Head of caudate nucleus (tissue), 42 donors: Measurements from ENCODE around the gene STARD4.
A peak's percentile ranks its signal among the peaks of the same experiment; 100 is the strongest.

ENCODE experiments used
- DNase-seq, 42 donors: peaks; one replicate each; pipeline versions ENCODE4 v3.0.0 to v3.0.0-alpha.2; 2020 to 2021; ENCODE audit warnings: mixed read lengths in 7 of 42
- intact Hi-C: fragments of 100-400 bp; cut with DNase I; formaldehyde crosslinking; loops from one replicate; pipeline ENCODE4 v1.15.0; 2022

Gene STARD4

DNA sequence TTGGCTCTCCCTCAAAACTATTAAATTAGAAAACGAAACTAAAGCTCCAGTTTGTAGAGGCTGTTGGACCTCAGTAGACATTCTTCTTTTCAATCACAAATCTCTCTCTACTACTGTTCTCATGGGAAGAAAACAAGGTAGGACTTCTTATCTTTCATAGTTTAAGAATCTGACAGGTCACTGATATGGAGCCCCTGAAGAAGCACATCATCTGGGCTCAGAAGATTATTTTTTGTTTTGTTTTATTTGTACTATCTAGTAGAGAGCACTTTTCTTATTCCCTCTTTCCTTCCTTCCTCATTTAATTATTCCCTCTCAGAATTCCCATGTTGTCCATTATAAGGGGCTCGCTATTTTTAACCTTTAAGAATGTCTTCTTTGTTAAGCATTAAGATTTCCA is 26.3 kb downstream of the STARD4 start:
- intact Hi-C loops = no loop called here
- DNase-seq = no peak

DNA sequence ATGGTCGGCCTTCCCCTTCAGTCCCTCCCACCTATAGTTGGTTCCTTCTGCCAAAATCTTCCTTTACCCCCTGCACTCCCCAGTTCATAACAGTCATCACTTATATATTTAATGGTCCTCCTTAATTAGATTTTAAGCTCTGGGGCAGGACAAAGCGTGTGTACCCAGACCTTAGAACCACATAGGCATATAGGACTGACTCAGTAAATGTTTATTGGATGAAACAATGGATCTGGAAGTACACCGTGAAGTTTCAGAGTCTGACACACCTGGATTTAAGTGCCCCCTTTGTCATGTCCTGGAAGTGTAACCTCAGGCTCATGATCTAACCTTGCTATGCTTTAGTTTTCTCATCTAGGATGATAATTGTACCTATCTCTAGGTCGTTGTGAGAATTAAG is 32.0 kb downstream of the STARD4 start:
- no peak for DNase-seq
- intact Hi-C loops = no loop called here

DNA sequence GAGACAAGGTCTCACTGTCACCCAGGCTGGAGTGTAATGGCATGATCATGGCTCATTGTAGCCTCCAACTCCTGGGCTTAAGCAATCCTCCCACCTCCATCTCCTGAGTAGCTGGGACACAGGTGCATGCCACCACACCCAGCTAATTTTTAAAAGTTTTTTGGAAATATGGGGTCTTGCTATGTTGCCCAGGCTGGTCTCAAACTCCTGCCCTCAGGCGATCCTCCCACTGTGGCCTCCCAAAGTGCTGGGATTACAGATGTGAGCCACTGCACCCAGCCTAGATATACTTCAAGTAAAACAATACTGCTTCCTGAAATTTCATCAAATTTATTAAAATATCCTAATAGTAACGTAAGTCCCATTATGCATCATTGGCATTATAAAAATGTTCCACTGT is 33.4 kb downstream of the STARD4 start:
- intact Hi-C loops = no loop called here
- DNase-seq = no peak

DNA sequence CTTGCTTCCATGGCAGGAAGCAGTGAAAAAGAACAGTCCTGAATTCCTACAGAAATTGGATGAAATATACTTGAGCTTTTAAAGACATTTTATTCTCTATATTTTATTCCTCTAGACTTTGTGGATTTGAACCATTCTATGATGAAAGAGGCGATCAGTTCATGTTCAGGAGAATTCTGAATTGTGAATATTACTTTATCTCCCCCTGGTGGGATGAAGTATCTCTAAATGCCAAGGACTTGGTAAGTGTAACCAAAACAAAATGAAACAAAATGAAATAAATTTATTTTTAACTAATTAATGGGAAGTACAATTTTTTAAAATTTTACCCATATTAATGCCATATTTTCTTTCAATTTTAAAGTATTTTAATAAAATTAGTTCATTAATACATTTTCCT is 34.1 kb downstream of the STARD4 start:
- no peak for DNase-seq
- intact Hi-C loops = no loop called here

DNA sequence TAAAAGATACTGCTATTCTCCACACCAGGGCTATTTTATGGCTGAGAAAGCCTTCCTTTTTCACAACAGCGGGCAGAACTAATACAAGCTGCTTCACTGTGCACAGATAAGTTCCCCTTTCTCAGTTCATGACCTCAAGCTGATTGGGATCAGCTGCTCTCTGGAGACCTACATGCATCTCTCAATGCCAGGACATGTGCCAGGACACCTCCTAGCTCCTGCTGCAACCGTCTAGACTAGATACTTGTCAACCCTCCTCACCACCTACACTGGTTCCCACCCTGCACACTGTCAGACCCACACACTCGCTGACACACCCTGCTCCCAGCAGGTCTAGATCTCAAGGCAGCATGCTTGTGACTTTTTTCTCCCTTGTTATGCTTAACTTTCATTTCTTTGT is 39.8 kb downstream of the STARD4 start:
- DNase-seq = peak in 41 of 42 donors; percentile 23 to 95 (median 73)

DNA sequence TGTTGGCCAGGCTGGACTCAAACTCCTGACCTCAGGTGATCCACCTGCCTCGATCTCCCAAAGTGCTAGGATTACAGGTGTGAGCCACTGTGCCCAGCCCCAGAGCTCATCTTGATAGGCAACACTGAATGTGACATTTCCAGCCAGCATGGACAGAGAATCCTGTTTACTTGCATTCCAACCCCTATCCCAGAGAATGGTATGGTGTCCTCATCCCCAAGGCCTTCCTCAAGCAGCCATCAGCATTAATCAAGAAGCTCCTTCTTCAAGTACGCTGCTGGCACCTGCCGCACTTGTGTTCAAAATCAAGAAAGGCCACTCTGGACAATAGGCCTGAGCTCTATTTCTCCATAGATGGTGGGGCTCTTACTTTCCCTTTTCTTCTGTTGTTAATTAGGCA is 40.2 kb downstream of the STARD4 start:
- intact Hi-C loops = no loop called here
- no peak for DNase-seq

More for the DNA sequence above, 39.8 kb downstream of the STARD4 start:
- intact Hi-C loops = no loop called here

DNA sequence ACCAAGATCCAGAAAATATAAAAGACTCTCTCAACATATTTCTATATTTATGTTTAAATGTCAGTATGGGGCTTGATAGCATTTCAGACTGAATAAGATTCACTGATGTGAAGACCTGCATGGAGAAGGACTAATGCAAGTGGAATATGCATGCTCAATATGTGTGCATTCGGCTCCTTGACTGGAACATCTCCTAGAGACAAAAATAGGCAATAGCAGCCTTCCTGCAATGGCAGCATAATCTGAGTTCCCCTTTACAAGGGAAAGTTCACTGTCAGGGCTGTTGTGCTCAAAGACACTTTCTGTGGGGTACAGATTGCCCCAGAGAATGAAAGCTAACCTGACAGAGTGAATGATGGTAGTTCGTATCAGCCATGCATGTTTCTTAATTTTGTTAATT is 42.4 kb downstream of the STARD4 start:
- DNase-seq = no peak
- intact Hi-C loops = no loop called here

DNA sequence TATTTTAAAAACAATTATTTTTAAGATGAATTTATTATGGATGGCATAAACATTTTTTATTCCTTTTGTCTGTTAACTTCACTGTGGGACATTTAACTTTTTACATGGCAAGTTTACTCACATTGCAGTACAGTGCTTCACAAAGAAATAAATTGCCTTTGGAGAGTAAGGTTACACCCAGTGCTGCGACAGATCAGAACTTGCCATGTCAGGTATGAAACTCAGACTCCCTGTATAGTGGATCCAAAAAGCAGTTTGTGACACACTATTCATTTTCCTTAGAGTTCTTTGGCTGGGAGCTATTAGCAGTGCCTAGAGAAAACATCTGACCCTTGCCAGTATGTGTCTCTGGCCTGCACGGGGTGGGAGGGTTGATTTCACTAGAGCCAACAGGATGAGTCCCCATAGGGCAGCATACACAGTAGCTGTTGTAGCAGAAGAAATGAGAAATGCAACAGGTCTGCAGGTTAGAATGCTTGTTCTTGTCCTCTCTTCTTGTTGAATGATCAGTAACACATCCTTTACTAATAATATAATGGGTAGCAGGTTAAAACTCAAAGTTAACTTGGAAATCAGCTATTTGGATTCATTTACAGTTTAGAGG is 42.9 kb downstream of the STARD4 start:
- no peak for DNase-seq
- intact Hi-C loops = no loop called here

DNA sequence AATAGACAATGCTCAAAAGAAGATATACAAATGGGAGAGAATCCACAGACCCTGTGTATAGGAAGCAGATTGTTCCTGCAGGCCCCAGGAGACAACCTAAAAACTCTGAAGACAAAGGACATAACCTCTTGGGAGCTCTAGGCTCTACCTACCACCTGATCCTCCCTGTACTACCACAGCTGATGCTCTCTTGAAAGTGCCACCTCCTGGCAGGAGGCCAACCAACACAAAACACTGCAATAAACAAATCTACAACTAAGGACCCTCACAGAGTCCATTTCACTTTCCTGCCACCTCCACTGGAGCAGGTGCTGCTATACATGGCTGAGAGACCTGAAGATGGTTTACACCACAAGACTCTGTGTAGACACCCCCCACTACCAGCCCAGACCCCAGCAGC is 49.0 kb downstream of the STARD4 start:
- DNase-seq = no peak
- intact Hi-C loops = no loop called here

DNA sequence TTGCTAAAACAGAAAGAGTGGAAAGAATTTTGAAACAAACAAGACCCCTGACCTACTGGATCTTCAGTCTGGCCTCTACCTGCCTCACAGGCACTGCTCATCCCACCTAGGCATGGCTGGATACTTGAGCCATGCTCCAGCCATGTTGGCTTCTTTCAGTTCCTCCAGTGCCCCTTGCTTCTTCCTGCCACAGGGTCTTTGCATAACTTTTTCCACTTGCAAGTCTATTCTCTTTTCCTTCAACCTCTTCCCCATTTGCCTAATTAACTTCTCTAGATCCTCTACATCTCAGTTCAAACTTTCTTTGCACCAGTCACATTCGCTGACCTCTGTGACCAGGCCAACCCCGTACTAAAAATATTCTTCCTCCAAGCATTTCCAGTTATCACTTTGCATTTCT is 50.4 kb downstream of the STARD4 start:
- no peak for DNase-seq
- intact Hi-C loops = no loop called here

DNA sequence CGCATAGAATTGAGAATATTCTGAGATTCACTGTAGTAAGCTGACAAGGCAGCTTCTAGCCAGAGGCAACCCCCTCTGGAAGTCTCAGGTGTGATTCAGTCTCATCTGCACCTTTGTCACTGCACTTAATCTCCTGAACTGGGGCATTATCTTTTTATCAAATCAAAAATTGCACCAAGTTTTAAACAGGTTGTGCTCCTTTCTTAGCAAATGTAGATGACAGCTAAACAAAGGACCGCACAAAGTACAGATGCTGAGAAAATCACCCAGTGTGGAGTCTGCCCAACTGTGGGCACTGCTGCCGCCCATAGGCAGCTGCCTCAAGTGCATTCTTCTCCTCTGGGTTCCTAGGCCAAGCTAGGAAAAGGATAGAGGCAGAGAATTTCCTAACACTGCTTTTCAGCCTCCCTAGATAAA is 51.1 kb downstream of the STARD4 start:
- DNase-seq = peak in 35 of 42 donors; percentile 29 to 78 (median 55)
- intact Hi-C loops = no loop called here

DNA sequence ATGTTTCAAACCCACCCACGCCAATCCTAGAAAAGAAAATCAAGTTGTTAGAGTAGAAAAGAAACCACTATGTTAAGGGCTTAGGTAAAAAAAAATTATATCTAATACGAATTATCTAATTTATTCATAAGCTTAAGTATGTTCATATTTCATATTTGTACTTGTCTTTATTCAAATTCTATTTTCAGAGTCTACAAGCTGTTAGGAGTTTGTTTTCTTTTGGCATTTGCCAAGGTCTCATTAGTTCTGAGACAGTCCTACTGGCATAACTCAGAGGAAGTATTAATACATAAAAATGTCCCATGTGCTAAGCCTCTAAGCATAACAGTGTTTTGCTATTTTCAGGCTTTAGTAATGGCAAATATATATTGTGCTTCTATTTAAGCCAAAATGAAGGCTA is 57.6 kb downstream of the STARD4 start:
- no peak for DNase-seq
- intact Hi-C loops = no loop called here

DNA sequence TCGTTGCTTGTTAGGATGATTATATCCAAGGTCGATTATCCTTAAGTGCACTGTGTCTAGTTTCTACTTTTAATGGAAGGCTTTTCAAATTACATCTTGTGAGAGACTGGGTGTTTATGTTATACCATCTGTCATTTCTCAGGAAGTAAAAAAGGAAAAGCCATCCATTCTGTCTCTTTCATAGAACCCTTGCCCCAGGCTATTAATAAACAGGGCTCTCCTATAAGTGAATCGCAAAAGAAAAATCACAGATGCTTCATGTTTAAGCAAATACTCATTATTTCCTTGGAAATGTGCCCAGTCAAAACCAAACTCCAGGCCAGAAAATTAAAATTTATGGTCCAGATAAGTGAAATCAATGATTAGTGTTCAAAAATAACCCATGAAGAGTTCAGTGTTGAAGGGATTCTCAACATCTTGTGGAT is 58.1 kb downstream of the STARD4 start:
- DNase-seq = no peak

DNA sequence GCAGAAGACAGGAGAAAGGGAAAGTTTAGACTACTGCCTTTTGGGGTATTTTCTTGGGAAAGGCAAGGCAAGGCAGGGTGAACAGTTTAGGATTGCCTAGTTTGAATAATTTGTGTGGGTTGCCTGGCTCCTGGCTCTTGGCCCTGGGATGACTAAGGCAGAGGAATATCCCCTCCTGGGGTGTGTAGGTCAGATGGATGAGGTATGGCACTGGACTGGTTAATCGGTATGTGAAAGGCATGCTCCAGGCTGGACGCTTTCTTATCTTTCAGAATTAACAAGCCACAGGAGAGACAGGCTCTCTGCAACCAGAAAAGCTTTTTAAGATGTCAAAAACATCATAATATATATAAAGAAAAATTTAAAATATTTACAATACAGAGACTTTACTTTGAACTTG is 58.6 kb downstream of the STARD4 start:
- no peak for DNase-seq
- intact Hi-C loops = no loop called here

More for the DNA sequence above, 58.1 kb downstream of the STARD4 start:
- intact Hi-C loops = no loop called here

DNA sequence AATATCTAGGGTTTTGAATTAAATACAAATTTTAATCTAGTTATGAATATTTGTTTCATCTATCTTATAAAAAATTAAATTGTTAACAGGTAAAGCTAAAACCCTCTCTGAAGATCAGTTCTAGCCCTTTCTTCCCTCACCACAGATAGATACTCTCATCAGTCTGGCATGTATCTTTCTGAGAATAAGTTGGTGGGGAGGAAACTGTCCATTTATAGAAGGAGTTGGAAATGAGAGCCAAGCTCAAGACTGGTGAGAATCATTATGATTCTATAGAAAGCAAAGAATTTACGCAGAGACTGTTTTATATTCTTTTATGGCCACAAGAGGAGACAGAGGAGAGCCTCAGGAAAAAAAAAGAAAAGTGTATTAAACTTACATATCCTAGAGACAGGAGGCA is 59.0 kb downstream of the STARD4 start:
- intact Hi-C loops = no loop called here
- DNase-seq = no peak

DNA sequence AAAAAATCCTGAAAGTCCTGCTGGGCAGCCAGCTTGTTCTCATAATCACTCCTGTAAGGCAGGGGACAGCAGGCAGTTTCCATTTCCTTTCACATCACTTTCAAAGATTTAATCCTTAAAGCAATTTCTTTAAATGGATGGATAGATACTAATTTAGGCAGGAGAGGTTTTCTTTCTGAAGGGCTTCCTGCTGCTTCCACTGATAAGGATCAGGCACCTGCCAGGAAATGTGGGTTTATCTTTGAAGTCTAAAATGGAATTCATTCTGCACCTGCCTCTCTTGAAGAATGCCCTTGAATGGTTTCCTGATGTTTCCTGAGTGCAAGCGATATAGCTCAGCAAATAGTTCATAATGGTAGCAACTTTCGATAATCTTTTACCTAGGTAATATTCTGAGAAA is 64.5 kb downstream of the STARD4 start:
- DNase-seq = no peak
- intact Hi-C loops = no loop called here

DNA sequence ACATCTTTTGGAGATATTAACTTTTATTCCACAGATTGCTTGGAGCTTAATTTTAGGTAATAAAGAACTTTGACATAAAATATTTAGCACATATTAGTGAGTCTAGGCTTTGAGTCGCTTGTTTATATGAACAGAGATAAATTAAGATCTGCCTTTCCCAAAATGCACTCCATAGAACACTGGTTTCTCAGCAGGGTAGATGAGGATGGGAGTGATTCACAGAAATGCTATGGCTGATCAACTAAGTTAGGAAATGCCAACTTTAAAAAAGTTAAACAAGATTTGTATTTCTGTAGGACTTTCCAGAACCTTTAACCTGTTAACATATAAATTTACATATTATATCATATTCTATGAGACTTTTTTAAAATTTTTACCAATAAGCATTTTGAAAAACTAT is 65.2 kb downstream of the STARD4 start:
- intact Hi-C loops = no loop called here
- no peak for DNase-seq
